Neural cell (in vitro differentiated cells): ENCODE measurements around the gene GSTM1.

Experiments used
- EP300 ChIP-seq: fragments of 450-650 bp; conservative IDR thresholded peaks from 2 replicates; pipeline ENCODE4 v1.6.1; 2014; ENCODE audit warnings: antibody characterized with exemption, mild to moderate bottlenecking, moderate library complexity; ENCODE audit not compliant: poor library complexity, severe bottlenecking
- EZH2 ChIP-seq: fragments of 200-600, 300-800 bp; shearing (Covaris generic), sonication (generic); IDR thresholded peaks from 2 replicates; pipeline ENCODE4 v1.6.1; 2014; ENCODE audit warnings: antibody characterized with exemption, low read length, borderline replicate concordance, mild to moderate bottlenecking; ENCODE audit not compliant: insufficient read depth, poor library complexity, severe bottlenecking
- RAD21 ChIP-seq: fragments of 450-650 bp; conservative IDR thresholded peaks from 2 replicates; pipeline ENCODE4 v1.6.1; 2014; ENCODE audit warnings: antibody characterized with exemption, mild to moderate bottlenecking, moderate library complexity
- REST ChIP-seq: IDR thresholded peaks from 2 replicates; pipeline ENCODE4 v1.6.1; 2012; ENCODE audit warnings: borderline replicate concordance
- TAF1 ChIP-seq: IDR thresholded peaks from 2 replicates; pipeline ENCODE4 v1.6.1; 2012; ENCODE audit warnings: low read depth
- TF ChIP-seq, protein P1 (sequence below): fragments of 450-650 bp; IDR thresholded peaks from 2 replicates; pipeline ENCODE4 v1.5.1; 2014; ENCODE audit warnings: antibody characterized with exemption, mild to moderate bottlenecking, moderate library complexity; ENCODE audit not compliant: poor library complexity, severe bottlenecking

DNA sequence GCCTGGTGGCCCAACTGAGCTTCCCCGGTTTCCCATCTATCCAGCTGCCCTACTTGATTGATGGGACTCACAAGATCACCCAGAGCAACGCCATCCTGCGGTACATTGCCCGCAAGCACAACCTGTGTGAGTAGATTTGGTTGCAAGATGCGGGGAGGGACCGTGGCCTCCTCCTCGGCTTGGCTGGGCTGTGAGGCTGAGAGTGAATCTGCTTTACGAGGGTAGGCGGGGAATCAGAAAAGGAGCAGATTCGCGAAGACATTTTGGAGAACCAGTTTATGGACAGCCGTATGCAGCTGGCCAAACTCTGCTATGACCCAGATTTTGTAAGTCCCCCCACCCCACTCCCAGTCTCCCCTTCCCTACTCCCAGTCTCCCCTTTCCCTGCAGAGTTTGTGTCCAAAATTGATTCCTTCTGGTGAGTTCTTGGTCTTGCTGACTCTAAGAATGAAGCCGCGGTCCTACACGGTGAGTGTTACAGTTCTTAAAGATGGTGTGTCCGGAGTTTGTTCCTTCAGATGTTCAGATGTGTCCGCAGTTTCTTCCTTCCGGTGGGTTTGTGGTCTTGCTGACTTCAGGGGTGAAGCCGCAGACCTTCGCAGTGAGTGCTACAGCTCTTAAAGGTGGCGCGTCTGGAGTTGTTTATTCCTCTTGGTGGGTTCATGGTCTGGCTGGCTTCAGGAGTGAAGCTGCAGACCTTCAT is 18.2 kb upstream of the GSTM1 start:
- TF ChIP-seq EZH2 = no peak
- TF ChIP-seq, protein P1, sequence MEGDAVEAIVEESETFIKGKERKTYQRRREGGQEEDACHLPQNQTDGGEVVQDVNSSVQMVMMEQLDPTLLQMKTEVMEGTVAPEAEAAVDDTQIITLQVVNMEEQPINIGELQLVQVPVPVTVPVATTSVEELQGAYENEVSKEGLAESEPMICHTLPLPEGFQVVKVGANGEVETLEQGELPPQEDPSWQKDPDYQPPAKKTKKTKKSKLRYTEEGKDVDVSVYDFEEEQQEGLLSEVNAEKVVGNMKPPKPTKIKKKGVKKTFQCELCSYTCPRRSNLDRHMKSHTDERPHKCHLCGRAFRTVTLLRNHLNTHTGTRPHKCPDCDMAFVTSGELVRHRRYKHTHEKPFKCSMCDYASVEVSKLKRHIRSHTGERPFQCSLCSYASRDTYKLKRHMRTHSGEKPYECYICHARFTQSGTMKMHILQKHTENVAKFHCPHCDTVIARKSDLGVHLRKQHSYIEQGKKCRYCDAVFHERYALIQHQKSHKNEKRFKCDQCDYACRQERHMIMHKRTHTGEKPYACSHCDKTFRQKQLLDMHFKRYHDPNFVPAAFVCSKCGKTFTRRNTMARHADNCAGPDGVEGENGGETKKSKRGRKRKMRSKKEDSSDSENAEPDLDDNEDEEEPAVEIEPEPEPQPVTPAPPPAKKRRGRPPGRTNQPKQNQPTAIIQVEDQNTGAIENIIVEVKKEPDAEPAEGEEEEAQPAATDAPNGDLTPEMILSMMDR = no peak
- no peak for TF ChIP-seq TAF1
- no peak for TF ChIP-seq REST
- TF ChIP-seq EP300 = no peak
- TF ChIP-seq RAD21 = no peak
